PC-3 (cell line): ENCODE results near the gene ZIK1. TPM values are rescaled to one million over a fixed set of nuclear protein-coding genes. Genes with fewer than 3 reads are reported as not detected.
A peak's percentile ranks its signal among the peaks of the same experiment; 100 is the strongest.

Experiments used
- ATAC-seq: fragments of 200-7000 bp; cut with Tn5 transposase; 2 replicates; pipeline ENCODE4 v1.9.1; 2020; ENCODE audit warnings: mild to moderate bottlenecking, moderate library complexity
- BruUV-seq: library from RNA; stranded (reverse); fragments of 400-500 nt; replicated peaks from 2 replicates; lab custom pipeline; 2021; lab: Mats Ljungman, UMichigan
- CTCF ChIA-PET: fragments of 300-600 bp; sonication (Branson Sonifier 250); formaldehyde crosslinking; loops from one replicate; lab custom pipeline; 2022; ENCODE audit warnings: antibody characterized with exemption; lab: Charles Lee
- POLR2A ChIA-PET: fragments of 300-600 bp; sonication (Branson Sonifier 250); formaldehyde crosslinking; loops from one replicate; lab custom pipeline; 2022; ENCODE audit warnings: antibody characterized with exemption; ENCODE audit not compliant: unreplicated experiment; lab: Charles Lee
- DNase-seq: peaks from one replicate; pipeline ENCODE4 v3.0.0-alpha.2; 2015
- H2AFZ ChIP-seq: fragments of 300-600 bp; sonication (generic); 2 replicates; pipeline ENCODE4 v1.6.0; 2016; ENCODE audit warnings: antibody characterized with exemption, low read length
- H3F3A ChIP-seq: fragments of 300-600 bp; sonication (generic); one replicate; pipeline ENCODE4 v1.6.0; 2017; ENCODE audit warnings: antibody characterized with exemption, low read length, control low read depth, mild to moderate bottlenecking; ENCODE audit not compliant: unreplicated experiment
- H3K27ac ChIP-seq: fragments of 300-600 bp; sonication (generic); 2 replicates; pipeline ENCODE4 v1.5.1; 2016; ENCODE audit warnings: mild to moderate bottlenecking, low read length
- H3K27me3 ChIP-seq: fragments of 300-600 bp; sonication (generic); 2 replicates; pipeline ENCODE4 v1.6.1; 2016; ENCODE audit warnings: low read length, mixed read lengths
- H3K36me3 ChIP-seq: fragments of 300-600 bp; sonication (generic); 2 replicates; pipeline ENCODE4 v1.6.1; 2016; ENCODE audit warnings: low read depth, mixed run types, low read length, mixed read lengths
- H3K4me1 ChIP-seq: fragments of 300-600 bp; sonication (generic); 2 replicates; pipeline ENCODE4 v1.5.1; 2016; ENCODE audit warnings: low read length; ENCODE audit not compliant: insufficient read depth
- H3K4me2 ChIP-seq: fragments of 300-600 bp; sonication (generic); 2 replicates; pipeline ENCODE4 v1.6.0; 2016; ENCODE audit warnings: low read length
- H3K4me3 ChIP-seq: fragments of 300-600 bp; sonication (generic); 2 replicates; pipeline ENCODE4 v1.5.1; 2016; ENCODE audit warnings: mild to moderate bottlenecking, low read length, mixed read lengths
- H3K79me2 ChIP-seq: fragments of 300-600 bp; sonication (generic); 2 replicates; pipeline ENCODE4 v1.6.1; 2017; ENCODE audit warnings: low read length, mixed read lengths
- H3K9ac ChIP-seq: fragments of 300-600 bp; sonication (generic); 2 replicates; pipeline ENCODE4 v1.6.0; 2016; ENCODE audit warnings: mild to moderate bottlenecking, low read length
- H3K9me2 ChIP-seq: fragments of 300-600 bp; sonication (generic); replicated peaks from 2 replicates; pipeline ENCODE4 v1.6.1; 2016; ENCODE audit warnings: mixed run types, low read length, mixed read lengths
- H3K9me3 ChIP-seq: fragments of 300-600 bp; sonication (generic); 2 replicates; pipeline ENCODE4 v1.6.1; 2016; ENCODE audit warnings: low read length, mixed read lengths
- H4K20me1 ChIP-seq: fragments of 300-600 bp; sonication (generic); 2 replicates; pipeline ENCODE4 v1.6.1; 2016; ENCODE audit warnings: low read length, mixed read lengths
- CTCF ChIP-seq: fragments of 300-600 bp; sonication (generic); conservative IDR thresholded peaks from 2 replicates; pipeline ENCODE4 v1.5.1; 2017; ENCODE audit warnings: antibody characterized with exemption, low read depth, mild to moderate bottlenecking, low read length
- EZH2 ChIP-seq: fragments of 300-600 bp; sonication (generic); IDR thresholded peaks from one replicate; pipeline ENCODE4 v1.6.1; 2017; ENCODE audit warnings: antibody characterized with exemption, mild to moderate bottlenecking, low read length; ENCODE audit not compliant: unreplicated experiment
- EZH2phosphoT487 ChIP-seq: fragments of 300-600 bp; sonication (generic); IDR thresholded peaks from 2 replicates; pipeline ENCODE4 v1.6.1; 2018; ENCODE audit warnings: mild to moderate bottlenecking, antibody characterized with exemption, low read length, borderline replicate concordance
- intact Hi-C: fragments of 100-400 bp; cut with micrococcal nuclease; formaldehyde crosslinking; loops from 2 replicates; pipeline ENCODE4 v1.9.0; 2023
- total RNA-seq: library from RNA; depleted of rRNA; stranded (reverse); fragments of >200 nt; gene quantifications from 2 replicates; pipeline ENCODE4 v1.2.3, GENCODE V29; 2014

The ZIK1 gene
- total RNA-seq, 1 experiment from 2014 or later, result 0.33 TPM

GRCh38 chr19:57546513-57546912 lies 37.4 kb upstream of the ZIK1 start:
- Histone ChIP-seq H3K4me1 (no peaks in the 10 kb centered on the region), H3K4me3 (no peak overlapping the region; the same call in 1 of the 2 replicates), H3K79me2 (no peaks in the 10 kb centered on the region), H3K27me3 (no peaks in the 10 kb centered on the region), H3K9me2 (no peaks in the 10 kb centered on the region), H4K20me1 (no peaks in the 10 kb centered on the region), H3K4me2 (no peak overlapping the region), H3F3A (no peaks in the 10 kb centered on the region), H3K27ac (no peak overlapping the region), H3K9ac (no peak overlapping the region), H3K36me3 (peaks cover 99% of the 10 kb centered on the region), H2AFZ (no peak overlapping the region), H3K9me3 (peaks cover 71% of the 10 kb centered on the region)
- ATAC-seq (no peak), DNase-seq (no peak)
- ChIA-PET CTCF (no interaction called here), POLR2A (no interaction called here)
- no TSS peak for BruUV-seq
- TF ChIP-seq EZH2phosphoT487 (no peak), EZH2 (no peak)
- intact Hi-C loops, result no loop called here

DNA sequence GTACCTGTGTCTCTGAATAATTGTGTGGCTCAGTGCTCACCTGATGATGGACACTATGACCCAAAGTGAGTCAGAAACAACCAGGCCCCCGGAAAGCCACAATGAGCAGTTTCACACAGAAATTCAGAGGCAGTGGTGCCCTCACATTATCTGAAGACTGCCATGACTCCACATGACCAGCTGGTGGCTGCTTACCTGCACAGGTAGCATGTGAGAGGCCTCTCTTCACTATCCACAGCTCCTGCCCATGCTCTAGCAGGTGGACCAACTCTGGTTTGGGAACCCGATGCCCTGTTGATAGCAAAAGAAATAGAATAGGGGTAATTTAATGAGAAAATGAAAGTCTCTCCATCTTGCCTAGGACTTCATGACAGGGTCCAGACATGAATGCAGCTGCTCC lies 31.5 kb upstream of the ZIK1 start:
- Histone ChIP-seq H2AFZ (no peak overlapping the region), H3K4me3 (no peak overlapping the region), H3K9me3 (peaks cover 40% of the 10 kb centered on the region), H3K36me3 (peaks cover 91% of the 10 kb centered on the region), H3K9me2 (no peaks in the 10 kb centered on the region), H3K79me2 (peaks cover under 1% of the 10 kb centered on the region; the same call in 1 of the 2 replicates), H3F3A (no peaks in the 10 kb centered on the region), H3K27ac (no peak overlapping the region), H3K4me1 (no peaks in the 10 kb centered on the region), H3K27me3 (no peaks in the 10 kb centered on the region), H4K20me1 (no peaks in the 10 kb centered on the region), H3K9ac (no peak overlapping the region), H3K4me2 (no peak overlapping the region)
- BruUV-seq, result no TSS peak
- ATAC-seq (no peak), DNase-seq (no peak)
- POLR2A ChIA-PET, result no interaction called here
- TF ChIP-seq EZH2 (no peak), CTCF (peak; percentile 14; the same call in 1 of the 2 replicates)
- intact Hi-C loops, result no loop called here
- CTCF ChIA-PET, result no interaction called here

DNA sequence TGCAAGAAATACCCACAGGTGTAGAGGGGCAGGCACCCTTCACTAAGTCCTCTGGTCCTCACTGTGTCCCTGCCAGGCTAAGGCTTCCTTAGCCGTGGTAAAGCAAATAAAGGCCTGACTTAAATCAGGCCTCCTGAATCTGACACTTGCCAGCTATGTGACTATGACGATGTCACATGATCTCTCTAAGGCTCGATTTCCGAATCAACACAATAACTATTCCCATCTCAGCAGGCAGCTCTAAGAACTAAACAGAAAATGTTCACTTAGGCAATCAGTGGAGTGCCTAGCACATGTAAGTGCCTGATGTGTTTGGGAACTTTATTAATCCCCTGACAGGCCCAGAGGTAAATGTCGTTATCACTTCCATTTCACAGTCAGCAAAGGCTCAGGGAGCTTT lies 26.3 kb upstream of the ZIK1 start:
- CTCF ChIA-PET, result no interaction called here
- Histone ChIP-seq H3K4me2 (no peak overlapping the region), H3K9me2 (no peaks in the 10 kb centered on the region), H3F3A (no peaks in the 10 kb centered on the region), H3K27ac (no peak overlapping the region), H3K9me3 (peaks cover 47% of the 10 kb centered on the region), H3K4me1 (peaks cover 9% of the 10 kb centered on the region; the same call in 1 of the 2 replicates), H3K79me2 (peaks cover 21% of the 10 kb centered on the region), H2AFZ (no peak overlapping the region), H3K27me3 (no peaks in the 10 kb centered on the region), H3K36me3 (peaks cover 45% of the 10 kb centered on the region), H4K20me1 (no peaks in the 10 kb centered on the region), H3K4me3 (no peak overlapping the region; the same call in 1 of the 2 replicates), H3K9ac (no peak overlapping the region)
- TF ChIP-seq EZH2, result no peak
- TF ChIP-seq CTCF, result no peak
- TF ChIP-seq EZH2phosphoT487, result no peak
- POLR2A ChIA-PET, result no interaction called here
- ATAC-seq, result no peak
- intact Hi-C loops, result no loop called here
- no TSS peak for BruUV-seq
- DNase-seq, result no peak
